Endothelial cell of umbilical vein (primary cell): ENCODE data around the gene RASAL2. TPM values are rescaled to one million over a fixed set of nuclear protein-coding genes. Genes with fewer than 3 reads are reported as not detected.

Source experiments
- BruUV-seq: library from RNA; stranded (reverse); fragments of 400-500 nt; replicated peaks from 2 replicates; lab custom pipeline; 2021; lab: Mats Ljungman, UMichigan
- CTCF ChIA-PET: fragments of 300-600, 350-600 bp; sonication (Branson Sonifier 250); formaldehyde crosslinking; loops from one replicate; lab custom pipeline; 2021; ENCODE audit warnings: antibody characterized with exemption, inconsistent platforms; lab: Charles Lee
- POLR2A ChIA-PET: fragments of 300-600, 350-600 bp; sonication (Branson Sonifier 250); formaldehyde crosslinking; loops from one replicate; lab custom pipeline; 2021; ENCODE audit warnings: antibody characterized with exemption, inconsistent platforms; lab: Charles Lee
- DNase-seq: peaks from one replicate; pipeline ENCODE4 v3.0.0-alpha.2; 2011; ENCODE audit warnings: low read depth, low spot score
- FAIRE-seq: peaks from 2 replicates; lab custom pipeline; 2011; peaks lifted over from hg19 to GRCh38; lab: Jason Lieb, UNC
- H2AFZ ChIP-seq: 2 replicates; pipeline ENCODE4 v1.6.0; 2012; ENCODE audit warnings: low read depth, low read length, control low read depth, inconsistent platforms
- H3K27ac ChIP-seq: 2 replicates; pipeline ENCODE4 v1.5.1; 2011; ENCODE audit warnings: low read depth, mild to moderate bottlenecking, control low read depth, low read length, moderate library complexity; ENCODE audit not compliant: insufficient read depth
- H3K27me3 ChIP-seq, 2 experiments: 2 replicates each; pipeline versions ENCODE4 v1.6.0 to v1.6.1; 2011; ENCODE audit warnings: low read length in 2 of 2, mixed read lengths in 1 of 2; ENCODE audit not compliant: control insufficient read depth in 2 of 2, insufficient read depth in 2 of 2
- H3K36me3 ChIP-seq, 2 experiments: 2 replicates in 1 of 2; 3 replicates in 1 of 2; pipeline ENCODE4 v1.5.1; 2011; ENCODE audit warnings: low read length in 2 of 2, mild to moderate bottlenecking in 1 of 2, moderate library complexity in 1 of 2; ENCODE audit not compliant: control insufficient read depth in 2 of 2, insufficient read depth in 2 of 2; ENCODE audit errors: extremely low read depth in 1 of 2
- H3K4me1 ChIP-seq: 3 replicates; pipeline ENCODE4 v1.5.1; 2011; ENCODE audit warnings: mild to moderate bottlenecking, low read length; ENCODE audit not compliant: control insufficient read depth, insufficient read depth; ENCODE audit errors: extremely low read depth
- H3K4me2 ChIP-seq: 2 replicates; pipeline ENCODE4 v1.6.1; 2011; ENCODE audit warnings: low read length, control low read depth, mixed read lengths; ENCODE audit not compliant: insufficient read depth
- H3K4me3 ChIP-seq, 3 experiments: fragments of 200-600 bp in 1 of 3; sonication (generic), shearing (Covaris generic) in 1 of 3; replicated peaks in 1 of 3; 2 replicates each; pipeline ENCODE4 v1.5.1; 2011 to 2016; ENCODE audit warnings: control low read depth in 3 of 3, low read length in 3 of 3, mild to moderate bottlenecking in 2 of 3, inconsistent platforms in 1 of 3, low read depth in 1 of 3, moderate library complexity in 1 of 3; ENCODE audit not compliant: insufficient read depth in 1 of 3
- H3K79me2 ChIP-seq: 2 replicates; pipeline ENCODE4 v1.6.0; 2012; ENCODE audit warnings: low read length, inconsistent platforms; ENCODE audit not compliant: control insufficient read depth, insufficient read depth
- H3K9ac ChIP-seq: replicated peaks from 2 replicates; pipeline ENCODE3; 2011; ENCODE audit warnings: low read length, control low read depth; ENCODE audit not compliant: insufficient read depth; ENCODE audit errors: extremely low read depth
- H3K9me1 ChIP-seq: replicated peaks from 3 replicates; pipeline ENCODE4 v1.6.0; 2011; ENCODE audit warnings: mild to moderate bottlenecking, low read length; ENCODE audit not compliant: control insufficient read depth, insufficient read depth; ENCODE audit errors: extremely low read depth
- H3K9me3 ChIP-seq: replicated peaks from 2 replicates; pipeline ENCODE4 v1.5.1; 2012; ENCODE audit warnings: low read length, inconsistent platforms; ENCODE audit not compliant: control insufficient read depth, insufficient read depth
- H4K20me1 ChIP-seq: replicated peaks from 2 replicates; pipeline ENCODE3; 2011; ENCODE audit warnings: mild to moderate bottlenecking, low read length; ENCODE audit not compliant: control insufficient read depth, insufficient read depth; ENCODE audit errors: extremely low read depth
- EZH2 ChIP-seq: IDR thresholded peaks from 2 replicates; pipeline ENCODE4 v1.6.1; 2012; ENCODE audit warnings: borderline replicate concordance, low read depth, mild to moderate bottlenecking, moderate library complexity, low read length, inconsistent platforms; ENCODE audit not compliant: severe bottlenecking
- FOS ChIP-seq: IDR thresholded peaks from 2 replicates; pipeline ENCODE4 v1.6.1; 2011; ENCODE audit warnings: mild to moderate bottlenecking, low read length, moderate library complexity, borderline replicate concordance; ENCODE audit not compliant: insufficient read depth
- MYC ChIP-seq: IDR thresholded peaks from one replicate; pipeline ENCODE4 v1.6.1; 2011; ENCODE audit warnings: mild to moderate bottlenecking, low read depth, low read length
- POLR2AphosphoS5 ChIP-seq: IDR thresholded peaks from 2 replicates; pipeline ENCODE4 v1.6.1; 2012; ENCODE audit warnings: low read depth, mild to moderate bottlenecking, control low read depth, low read length, moderate library complexity; ENCODE audit not compliant: insufficient read depth
- dilution Hi-C: fragments of 300-500 bp; cut with MboI; formaldehyde crosslinking; loops from one replicate; pipeline ENCODE4 v1.15.0; 2019; ENCODE audit warnings: low sequenced_read_pairs; ENCODE audit not compliant: extremely low pct_ligation_motif_present
- intact Hi-C: fragments of 100-400 bp; cut with micrococcal nuclease; formaldehyde crosslinking; loops from one replicate; pipeline ENCODE4 v1.10.0; 2022
- polyA plus RNA-seq, 4 experiments: library from polyadenylated mRNA; depleted of rRNA in 3 of 4; stranded (reverse) in 3 of 4; unstranded in 1 of 4; fragments of >200 nt; gene quantifications; 2 replicates each; pipeline versions ENCODE4 v1.2.1 to v1.2.3, GENCODE V29; 2011 to 2012; ENCODE audit warnings: missing spikeins in 1 of 4
- total RNA-seq: library from RNA; stranded (reverse); gene quantifications from 2 replicates; pipeline ENCODE4 v1.2.3, GENCODE V29; 2021
- TF ChIP-seq, protein P1 (sequence below): IDR thresholded peaks from 2 replicates; pipeline ENCODE4 v1.6.1; 2011; ENCODE audit not compliant: insufficient read depth, insufficient read length

The RASAL2 gene
- total and polyA plus RNA-seq, 2 donors (not counting 3 experiments of a cell fraction or from before 2014, with no cell fraction given): 12.5 to 15.5 TPM

GRCh38 chr1:178461104-178461503, 367.2 kb downstream of the RASAL2 start:
- no peak for FAIRE-seq

GRCh38 chr1:178461701-178462100, 367.8 kb downstream of the RASAL2 start:
- ChIA-PET POLR2A (no interaction called here), CTCF (interaction anchor here (1.1 kb wide), 1 partner anchor 17 kb away, joined by 3 read pairs; no protein-coding TSS in a partner anchor)
- Histone ChIP-seq H3K9me3 (no peaks in the 10 kb centered on the region), H2AFZ (no peak overlapping the region), H3K9ac (no peak overlapping the region), H3K4me3 (no peak overlapping the region), H3K9me1 (no peaks in the 10 kb centered on the region), H3K27me3 (no peaks in the 10 kb centered on the region), H4K20me1 (no peaks in the 10 kb centered on the region), H3K4me1 (no peaks in the 10 kb centered on the region), H3K27ac (no peak overlapping the region), H3K79me2 (no peaks in the 10 kb centered on the region), H3K4me2 (no peak overlapping the region), H3K36me3 (peaks cover 0 to 9% of the 10 kb centered on the region in 2 experiments)
- no peak for FAIRE-seq
- TF ChIP-seq FOS: no peak
- no TSS peak for BruUV-seq
- dilution Hi-C loops: no loop called here
- intact Hi-C loops: no loop called here
- DNase-seq: no peak

More at GRCh38 chr1:178461104-178461503, 367.2 kb downstream of the RASAL2 start:
- H3K4me3 ChIP-seq: no peak overlapping the region
- H3K79me2 ChIP-seq: no peaks in the 10 kb centered on the region
- H3K27me3 ChIP-seq: no peaks in the 10 kb centered on the region
- intact Hi-C loops (no loop called here), dilution Hi-C loops (no loop called here)
- H4K20me1 ChIP-seq: no peaks in the 10 kb centered on the region
- no peak overlapping the region for H3K27ac ChIP-seq
- no peak for TF ChIP-seq EZH2
- TF ChIP-seq, protein P1, sequence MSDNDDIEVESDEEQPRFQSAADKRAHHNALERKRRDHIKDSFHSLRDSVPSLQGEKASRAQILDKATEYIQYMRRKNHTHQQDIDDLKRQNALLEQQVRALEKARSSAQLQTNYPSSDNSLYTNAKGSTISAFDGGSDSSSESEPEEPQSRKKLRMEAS: no peak
- TF ChIP-seq MYC: no peak
- no peak for TF ChIP-seq POLR2AphosphoS5
- H3K4me1 ChIP-seq: no peaks in the 10 kb centered on the region
- BruUV-seq: no TSS peak
- ChIA-PET POLR2A (no interaction called here), CTCF (interaction anchor here (1.1 kb wide), 1 partner anchor 17 kb away, joined by 3 read pairs; no protein-coding TSS in a partner anchor)
- H2AFZ ChIP-seq: no peak overlapping the region
- peaks cover 0 to 9% of the 10 kb centered on the region in 2 experiments for H3K36me3 ChIP-seq
- H3K9ac ChIP-seq: no peak overlapping the region
- H3K4me2 ChIP-seq: no peak overlapping the region
- DNase-seq: no peak
- no peaks in the 10 kb centered on the region for H3K9me1 ChIP-seq
- no peaks in the 10 kb centered on the region for H3K9me3 ChIP-seq
